ENCODE results near the gene RNF112.

RNF112 gene

DNA sequence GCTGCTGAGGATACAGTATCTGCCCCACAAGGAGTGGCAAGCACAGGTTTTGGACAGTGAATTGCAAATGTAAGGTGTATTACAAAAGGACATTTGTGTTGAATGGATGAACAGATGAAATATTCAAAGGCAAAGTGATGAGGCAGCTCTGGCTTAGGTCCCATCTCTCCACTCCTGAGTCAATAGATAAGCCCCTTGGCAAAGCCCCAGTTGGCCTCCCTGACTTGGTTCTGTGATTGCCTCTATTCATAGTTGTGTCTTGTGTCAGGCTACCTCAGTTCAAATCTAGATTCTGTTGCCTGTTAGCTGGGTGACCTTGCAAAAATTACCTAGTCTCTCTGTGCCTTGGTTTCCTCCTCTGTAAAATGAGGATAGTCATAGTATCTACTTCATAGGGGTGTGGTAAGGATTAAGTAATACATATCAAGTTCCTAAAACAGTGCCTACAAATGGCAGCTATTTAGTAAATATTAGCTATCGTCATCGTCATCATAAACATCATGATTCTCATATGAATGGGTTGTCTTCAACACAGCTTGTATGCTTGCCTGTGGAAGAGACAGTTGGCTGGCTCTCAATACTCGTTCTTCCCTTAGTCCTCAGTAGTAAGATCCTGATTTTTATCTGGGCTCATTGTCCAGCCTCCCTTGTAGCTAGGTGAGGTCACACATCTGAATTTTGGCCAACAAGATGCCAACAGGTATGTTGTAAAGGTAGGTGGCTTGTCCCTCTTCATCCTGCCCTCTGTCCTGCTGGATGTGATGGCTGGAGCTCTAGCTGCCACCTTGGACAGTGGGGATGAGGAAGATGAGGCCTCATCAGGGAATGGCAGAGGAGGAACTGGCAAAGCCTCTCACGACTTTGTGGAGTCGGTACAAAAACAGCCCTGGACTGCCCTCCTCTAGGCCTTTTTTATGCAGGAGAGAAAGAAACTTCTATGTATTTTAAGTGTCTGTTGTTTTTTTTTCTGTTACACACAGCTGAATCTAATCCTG lies 21.9 kb upstream of the RNF112 start:
- no peak for TF ChIP-seq CTCF (IDR thresholded peaks at IDR 0.05; ENCODE audit: low read depth, low read length)
- in situ Hi-C loops (cut with HindIII; ENCODE audit: low sequenced_read_pairs) = no loop called here
- DNase-seq (ENCODE audit: low read depth, low spot score) = no peak
- no peak overlapping the region for H3K4me3 ChIP-seq (ENCODE audit: low read depth, low read length)

DNA sequence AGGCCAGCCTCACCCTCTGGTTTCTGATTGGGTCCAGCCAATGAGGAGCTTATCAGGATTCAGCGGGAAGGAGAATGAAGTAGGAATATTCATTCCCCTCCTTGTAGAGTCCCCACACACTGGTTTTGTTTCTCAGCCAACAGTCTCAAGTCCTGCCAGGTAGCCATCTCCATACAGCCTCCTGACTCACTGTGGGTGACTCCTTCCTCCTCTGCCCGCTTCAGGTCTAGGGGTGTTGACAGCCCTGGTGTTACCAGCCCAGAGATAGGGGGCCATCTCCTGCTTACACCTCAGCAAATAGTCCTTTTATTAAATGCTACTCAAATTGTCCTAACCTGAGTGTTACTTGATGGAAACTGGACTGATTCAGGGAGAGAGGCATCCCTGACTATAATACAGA lies 20.1 kb upstream of the RNF112 start:
- TF ChIP-seq CTCF (IDR thresholded peaks at IDR 0.05; ENCODE audit: low read depth, low read length) = no peak
- no peak overlapping the region for H3K4me3 ChIP-seq (ENCODE audit: low read depth, low read length)
- DNase-seq (ENCODE audit: low read depth, low spot score) = no peak
- in situ Hi-C loops (cut with HindIII; ENCODE audit: low sequenced_read_pairs) = no loop called here

GRCh38 chr17:19391432-19391831 lies 19.6 kb upstream of the RNF112 start:
- in situ Hi-C loops (cut with HindIII; ENCODE audit: low sequenced_read_pairs) = no loop called here
- TF ChIP-seq CTCF (IDR thresholded peaks at IDR 0.05; ENCODE audit: low read depth, low read length) = no peak
- no peak for DNase-seq (ENCODE audit: low read depth, low spot score)
- H3K4me3 ChIP-seq (ENCODE audit: low read depth, low read length) = no peak overlapping the region

DNA sequence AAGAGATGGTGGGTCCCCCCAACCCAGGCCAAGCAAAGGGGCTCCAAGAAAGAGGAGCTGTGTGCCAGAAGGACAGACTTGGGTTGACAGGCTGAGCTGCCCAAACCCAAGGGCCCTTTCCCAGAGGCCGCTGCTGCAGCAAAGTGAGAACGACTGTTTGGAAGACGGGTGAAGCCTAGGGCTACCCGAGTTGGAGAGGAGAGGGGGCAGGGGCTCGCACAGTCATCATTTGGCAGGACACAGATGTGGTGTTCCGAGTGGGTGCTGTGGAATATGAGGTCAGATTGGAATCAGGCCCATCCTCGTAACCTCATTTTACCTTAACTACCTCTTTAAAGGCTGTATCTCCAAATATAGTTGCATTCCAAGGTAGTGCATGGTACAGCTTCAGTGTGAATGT lies 18.7 kb upstream of the RNF112 start:
- in situ Hi-C loops (cut with HindIII; ENCODE audit: low sequenced_read_pairs) = no loop called here
- no peak for TF ChIP-seq CTCF (IDR thresholded peaks at IDR 0.05; ENCODE audit: low read depth, low read length)
- DNase-seq (ENCODE audit: low read depth, low spot score) = no peak
- H3K4me3 ChIP-seq (ENCODE audit: low read depth, low read length) = no peak overlapping the region

- H3K4me3 ChIP-seq (ENCODE audit: low read depth, low read length) = no peak overlapping the region
- no peak for TF ChIP-seq CTCF (IDR thresholded peaks at IDR 0.05; ENCODE audit: low read depth, low read length)
- DNase-seq (ENCODE audit: low read depth, low spot score) = no peak
- in situ Hi-C loops (cut with HindIII; ENCODE audit: low sequenced_read_pairs) = no loop called here
These were observed 13.4 kb upstream of the RNF112 start for GRCh38 chr17:19397556-19398041.

DNA sequence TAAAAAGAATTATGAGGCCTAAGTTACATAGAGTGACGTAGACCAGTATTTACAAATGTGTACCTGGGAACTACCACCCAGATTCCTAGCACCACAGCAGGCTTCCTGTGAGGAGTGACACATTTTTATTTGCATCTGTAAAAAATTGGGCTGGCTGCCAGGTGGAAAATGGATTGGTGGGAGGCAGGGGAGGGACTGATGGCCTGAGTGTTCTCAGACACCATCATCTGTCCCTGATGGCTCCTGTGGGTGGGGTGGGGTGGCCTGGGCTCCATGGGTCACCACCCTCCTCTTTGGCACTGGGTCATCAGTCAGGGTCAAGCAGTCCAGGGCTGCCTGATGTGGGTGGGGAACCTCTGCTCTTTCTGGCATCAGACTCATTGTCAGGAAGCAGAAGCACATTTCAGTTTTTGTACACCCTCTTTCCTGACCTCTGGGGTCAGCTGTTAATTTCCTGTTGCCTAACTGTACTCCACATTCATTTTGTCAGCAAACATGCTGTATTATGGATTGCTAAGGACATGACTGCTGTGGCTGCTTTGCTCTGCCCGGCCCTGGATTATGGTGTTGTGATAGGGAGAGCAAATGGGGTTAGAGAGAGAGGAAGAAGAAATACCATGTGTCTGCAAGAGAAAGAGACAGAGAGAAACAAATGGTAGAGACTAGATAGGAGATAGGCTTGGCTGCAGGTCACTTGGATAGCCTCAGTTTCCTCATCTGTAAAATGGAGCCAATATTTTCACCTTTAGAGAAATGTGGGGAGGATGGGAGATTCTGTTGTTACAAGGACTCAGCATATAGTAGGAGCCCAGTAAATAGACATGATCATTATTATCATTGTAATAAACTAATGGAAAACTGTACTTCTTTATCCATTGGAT lies 12.5 kb upstream of the RNF112 start:
- H3K4me3 ChIP-seq (ENCODE audit: low read depth, low read length) = no peak overlapping the region
- DNase-seq (ENCODE audit: low read depth, low spot score) = peak; percentile 30
- no peak for TF ChIP-seq CTCF (IDR thresholded peaks at IDR 0.05; ENCODE audit: low read depth, low read length)
- in situ Hi-C loops (cut with HindIII; ENCODE audit: low sequenced_read_pairs) = no loop called here

All from astrocyte of the spinal cord (primary cell).